ENCODE measurements around the gene ZHX3.

GRCh38 chr20:41152108-41152757, 165.3 kb downstream of the ZHX3 start:
- no peak for TF ChIP-seq CTCF (IDR thresholded peaks at IDR 0.05; ENCODE audit: low read depth, low read length, missing input control)
- no peak for TF ChIP-seq TAF1 (conservative IDR thresholded peaks at IDR 0.05)
- TF ChIP-seq YY1 (IDR thresholded peaks at IDR 0.05): no peak
- no peak for TF ChIP-seq ATF3 (IDR thresholded peaks at IDR 0.05)
- no peak for TF ChIP-seq RXRA (IDR thresholded peaks at IDR 0.05)
- TF ChIP-seq MAX (IDR thresholded peaks at IDR 0.05): no peak
- TF ChIP-seq RAD21 (IDR thresholded peaks at IDR 0.05): no peak
- no peak for TF ChIP-seq FOXA1 (IDR thresholded peaks at IDR 0.05)
- no peak for TF ChIP-seq ZBTB33 (IDR thresholded peaks at IDR 0.05)
- TF ChIP-seq SP1 (IDR thresholded peaks at IDR 0.05): no peak
- TF ChIP-seq REST (IDR thresholded peaks at IDR 0.05): no peak
- TF ChIP-seq NR2F2 (IDR thresholded peaks at IDR 0.05): no peak
- no peak for TF ChIP-seq EGR1 (IDR thresholded peaks at IDR 0.05; ENCODE audit: low read depth in 2 of 2)

Measured in liver (tissue), 3 donors.